HepG2 (cell line): ENCODE measurements around the gene CCDC88C.

Experiments
- ATF2 ChIP-seq: sonication (generic); formaldehyde crosslinking; IDR thresholded peaks from 2 replicates; pipeline ENCODE4 v1.4.0; 2020; ENCODE audit warnings: missing genetic modification reagents
- BRCA1 ChIP-seq: sonication (generic); formaldehyde crosslinking; IDR thresholded peaks from 2 replicates; pipeline ENCODE4 v1.4.0; 2020; ENCODE audit warnings: missing genetic modification reagents
- MAFG ChIP-seq: sonication (generic); formaldehyde crosslinking; IDR thresholded peaks from 2 replicates; pipeline ENCODE4 v1.5.1; 2020; ENCODE audit warnings: mild to moderate bottlenecking, missing genetic modification reagents
- NR2C2 ChIP-seq: sonication (generic); formaldehyde crosslinking; IDR thresholded peaks from 2 replicates; pipeline ENCODE4 v1.4.0; 2020; ENCODE audit warnings: missing genetic modification reagents, mild to moderate bottlenecking, moderate library complexity, borderline replicate concordance
- POLR2AphosphoS5 ChIP-seq: IDR thresholded peaks from 2 replicates; pipeline ENCODE4 v1.6.1; 2012; ENCODE audit warnings: low read depth, low read length
- RFX5 ChIP-seq: IDR thresholded peaks from 2 replicates; pipeline ENCODE4 v1.6.1; 2011; ENCODE audit warnings: low read depth, low read length, improper control_type of control experiment
- SMAD3 ChIP-seq: sonication (generic); formaldehyde crosslinking; IDR thresholded peaks from 2 replicates; pipeline ENCODE4 v1.4.0; 2020; ENCODE audit warnings: missing genetic modification reagents
- TBL1XR1 ChIP-seq: fragments of 150-350 bp; IDR thresholded peaks from 2 replicates; pipeline ENCODE4 v1.6.1; 2014; ENCODE audit warnings: borderline replicate concordance, low read length; ENCODE audit not compliant: partially characterized antibody
- ZBTB8A ChIP-seq: sonication (generic); formaldehyde crosslinking; IDR thresholded peaks from 2 replicates; pipeline ENCODE4 v1.4.0; 2020; ENCODE audit warnings: mild to moderate bottlenecking, low read depth, missing genetic modification reagents, borderline replicate concordance
- ZNF232 ChIP-seq: sonication (generic); formaldehyde crosslinking; IDR thresholded peaks from 2 replicates; pipeline ENCODE4 v1.4.0; 2020; ENCODE audit warnings: missing genetic modification reagents, borderline replicate concordance
- ZNF646 ChIP-seq: sonication (generic); formaldehyde crosslinking; IDR thresholded peaks from 2 replicates; pipeline ENCODE4 v1.9.0; 2021; ENCODE audit warnings: mild to moderate bottlenecking, missing genetic modification reagents

GRCh38 chr14:91344096-91344495 lies 73.5 kb downstream of the CCDC88C start:
- no peak for TF ChIP-seq ZBTB8A (CRISPR knock-in tag)
- no peak for TF ChIP-seq NR2C2 (CRISPR knock-in tag)
- TF ChIP-seq ATF2 (CRISPR knock-in tag) = no peak
- TF ChIP-seq RFX5 = no peak
- no peak for TF ChIP-seq BRCA1 (CRISPR knock-in tag)
- no peak for TF ChIP-seq ZNF232 (CRISPR knock-in tag)
- no peak for TF ChIP-seq SMAD3 (CRISPR knock-in tag)
- no peak for TF ChIP-seq POLR2AphosphoS5
- no peak for TF ChIP-seq ZNF646
- no peak for TF ChIP-seq MAFG
- no peak for TF ChIP-seq TBL1XR1
